Kidney tubule cell (primary cell): ENCODE measurements around the gene ULK1.

Experiments used
- DNase-seq: peaks from one replicate; pipeline ENCODE4 v3.0.0-alpha.2; 2018; ENCODE audit warnings: low spot score

ULK1 gene

GRCh38 chr12:131920157-131920508 is 25.7 kb downstream of the ULK1 start:
- no peak for DNase-seq

GRCh38 chr12:131920902-131921840 is 26.7 kb downstream of the ULK1 start:
- no peak for DNase-seq

GRCh38 chr12:131921866-131922769 is 27.7 kb downstream of the ULK1 start:
- DNase-seq: no peak

- no peak for DNase-seq
These were observed 28.4 kb downstream of the ULK1 start for GRCh38 chr12:131922772-131923171.

GRCh38 chr12:131923260-131923659 is 28.8 kb downstream of the ULK1 start:
- no peak for DNase-seq

- no peak for DNase-seq
These were observed 33.0 kb downstream of the ULK1 start for GRCh38 chr12:131927110-131928079.

- DNase-seq: no peak
These were observed 33.8 kb downstream of the ULK1 start for GRCh38 chr12:131928080-131928710.

- DNase-seq: peak; percentile 96
These were observed 34.5 kb downstream of the ULK1 start, which contains the start of gene PUS1 for GRCh38 chr12:131928711-131929580. Gene PUS1 (plus strand): TSS chr12:131929276. CDS start chr12:131929723, 447 bp downstream.

- peak; percentile 47 for DNase-seq
These were observed 35.4 kb downstream of the ULK1 start for GRCh38 chr12:131929581-131930456.

GRCh38 chr12:131930510-131930909 is 36.1 kb downstream of the ULK1 start:
- no peak for DNase-seq

GRCh38 chr12:131933387-131933786 is 39.0 kb downstream of the ULK1 start:
- no peak for DNase-seq

- DNase-seq: no peak
These were observed 40.1 kb downstream of the ULK1 start for GRCh38 chr12:131934535-131934934.

- no peak for DNase-seq
These were observed 43.7 kb downstream of the ULK1 start for GRCh38 chr12:131938082-131938481.

- no peak for DNase-seq
These were observed 44.6 kb downstream of the ULK1 start for GRCh38 chr12:131939007-131939406.

- DNase-seq: no peak
These were observed 45.7 kb downstream of the ULK1 start for GRCh38 chr12:131940141-131940547.

GRCh38 chr12:131941116-131941986 is 46.9 kb downstream of the ULK1 start:
- no peak for DNase-seq

GRCh38 chr12:131941987-131942341 is 47.5 kb downstream of the ULK1 start:
- DNase-seq: no peak

GRCh38 chr12:131942671-131943070 is 48.2 kb downstream of the ULK1 start:
- no peak for DNase-seq
